ENCODE data around the gene TMEM109.

GRCh38 chr11:60928563-60929001 is 14.6 kb downstream of the TMEM109 start:
- TF ChIP-seq CTCF (IDR thresholded peaks at IDR 0.05; ENCODE audit: insufficient read depth, low read length), result no peak
- no peak for TF ChIP-seq POLR2AphosphoS5 (IDR thresholded peaks at IDR 0.05; ENCODE audit: low read depth)
- no peak for TF ChIP-seq GABPA (IDR thresholded peaks at IDR 0.05; ENCODE audit: low read depth)
